Measurements from ENCODE around the gene CELF5. TPM values are rescaled to one million over a fixed set of nuclear protein-coding genes. Genes with fewer than 3 reads are reported as not detected.

CELF5 gene
- total and polyA plus RNA-seq, 9 of the 15 experiments (the other 6 are each of a cell fraction or from before 2014, with no cell fraction given): 0.01 to 0.56 (median 0.22) TPM

GRCh38 chr19:3265432-3265831 is 41.0 kb downstream of the CELF5 start:
- in situ Hi-C loops (cut with MboI): no loop called here
- ATAC-seq (peak; percentile 48), DNase-seq (ENCODE audit: extremely low read depth in 1 of 4, low spot score in 3 of 4) (peak in 1 of 4 experiments; percentile 81), FAIRE-seq (peak; percentile 85)
- POLR2A ChIA-PET: interaction anchor here (0.6 to 1.1 kb wide), 4 partner anchors 10 to 692 kb away, joined by 3 read pairs; no protein-coding TSS in a partner anchor
- peak overlapping the region; percentile 29; the same call in 1 of the 2 replicates for H2AFZ ChIP-seq (ENCODE audit: low read depth, low read length)
- no peak overlapping the region for H3K9ac ChIP-seq (ENCODE audit: insufficient read depth in 1 of 2, low read depth in 2 of 2, low read length in 2 of 2)
- intact Hi-C loops (cut with micrococcal nuclease): no loop called here
- H3K4me1 ChIP-seq (replicated peaks in 1 of 2; ENCODE audit: control insufficient read depth in 2 of 2, insufficient read depth in 2 of 2, low read length in 2 of 2): peaks cover 0 to 15% of the 10 kb centered on the region in 2 experiments; a peak in 3 of 5 replicates
- H3K4me2 ChIP-seq (ENCODE audit: insufficient read depth, low read length): peak overlapping the region; percentile 39; the same call in 1 of the 2 replicates
- H3K9me1 ChIP-seq (ENCODE audit: control insufficient read depth, insufficient read depth, low read length): no peaks in the 10 kb centered on the region
- CTCF ChIA-PET (ENCODE audit: low intra/inter-chr PET ratio): interaction anchor here (0.6 kb wide), 2 partner anchors 53 to 74 kb away, joined by 3 read pairs; no protein-coding TSS in a partner anchor
- H3K4me3 ChIP-seq: no peak overlapping the region
- H3K27ac ChIP-seq (ENCODE audit: extremely low read depth, low read depth, low read length): no peak overlapping the region
- peaks cover 4% of the 10 kb centered on the region; the same call in 1 of the 2 replicates for H4K20me1 ChIP-seq (replicated peaks; ENCODE audit: control insufficient read depth, insufficient read depth, low read length)
- no peaks in the 10 kb centered on the region for H3K9me3 ChIP-seq (replicated peaks; ENCODE audit: control insufficient read depth, insufficient read depth, low read depth, low read length)
- H3K27me3 ChIP-seq (ENCODE audit: control insufficient read depth in 2 of 2, insufficient read depth in 2 of 2, low read length in 2 of 2): peaks cover 0 to 22% of the 10 kb centered on the region in 2 experiments; a peak in 2 of 5 replicates
- H3K36me3 ChIP-seq (ENCODE audit: control insufficient read depth, insufficient read depth, low read length): no peaks in the 10 kb centered on the region
- WGBS (ENCODE audit: insufficient coverage, low coverage, missing lambda C conversion rate): 2% methylated on average over 6 of the region's 6 CpGs
- no TSS peak for BruUV-seq (replicated peaks)
- no peaks in the 10 kb centered on the region for H3K79me2 ChIP-seq (ENCODE audit: control insufficient read depth, insufficient read depth, low read length)
- peak; percentile 30 for TF ChIP-seq KDM5B (IDR thresholded peaks at IDR 0.05; ENCODE audit: insufficient replicate concordance, low read depth, low read length)
- TF ChIP-seq ZFP36 (IDR thresholded peaks at IDR 0.05; ENCODE audit: low read depth, low read length, partially characterized antibody): no peak
- peak; percentile 83 for TF ChIP-seq FOSL1 (tag; conservative IDR thresholded peaks at IDR 0.05)
- TF ChIP-seq TOE1 (IDR thresholded peaks at IDR 0.05; ENCODE audit: borderline replicate concordance): 0 out of 2 replicates have a peak, but pooled peaks have one; percentile 33
- no peak for TF ChIP-seq TOE1 (CRISPR knock-in tag; IDR thresholded peaks at IDR 0.05; ENCODE audit: borderline replicate concordance, low read depth)
- peak; percentile 56 for TF ChIP-seq SMARCA4 (IDR thresholded peaks at IDR 0.05)
- no peak for TF ChIP-seq REST (IDR thresholded peaks at IDR 0.05; ENCODE audit: borderline replicate concordance)
- TF ChIP-seq REST (CRISPR knock-in tag; IDR thresholded peaks at IDR 0.05; ENCODE audit: low read depth): no peak
- TF ChIP-seq MAFK (IDR thresholded peaks at IDR 0.05; ENCODE audit: low read length): no peak
- no peak for TF ChIP-seq POU5F1 (IDR thresholded peaks at IDR 0.05; ENCODE audit: borderline replicate concordance, low read depth, low read length, partially characterized antibody)
- TF ChIP-seq DPF2 (IDR thresholded peaks at IDR 0.05): peak; percentile 47
- no peak for TF ChIP-seq TAF7 (tag; IDR thresholded peaks at IDR 0.05)
- no peak for TF ChIP-seq DNMT1 (IDR thresholded peaks at IDR 0.05)
- peak; percentile 55 for TF ChIP-seq MEIS2 (IDR thresholded peaks at IDR 0.05; ENCODE audit: partially characterized antibody)
- TF ChIP-seq NFXL1 (CRISPR knock-in tag; IDR thresholded peaks at IDR 0.05): no peak
- peak; percentile 65 for TF ChIP-seq JUND (IDR thresholded peaks at IDR 0.05; ENCODE audit: borderline replicate concordance, low read depth, low read length)
- TF ChIP-seq JUND (tag; IDR thresholded peaks at IDR 0.05; ENCODE audit: borderline replicate concordance, low read depth, low read length): peak; percentile 24; the same call in 1 of the 3 replicates

All from K562 (cell line).